SK-N-SH treated with all-trans-retinoic acid at 6 μM for 48 hours (cell line): ENCODE results near the gene MIX23.

Experiments used
- ATAC-seq: fragments of 200-7000 bp; cut with Tn5 transposase; 3 replicates; pipeline ENCODE4 v1.9.1; 2020; ENCODE audit warnings: mild to moderate bottlenecking, moderate library complexity
- ARNTL ChIP-seq: fragments of 450-650 bp; formaldehyde crosslinking; IDR thresholded peaks from 2 replicates; pipeline ENCODE4 v1.5.0; 2020; ENCODE audit warnings: low read depth, mild to moderate bottlenecking, moderate library complexity, borderline replicate concordance
- BACH2 ChIP-seq: fragments of 250-450 bp; sonication (Bioruptor Pico); IDR thresholded peaks from 2 replicates; pipeline ENCODE4 v1.9.0; 2021; ENCODE audit warnings: mild to moderate bottlenecking, borderline replicate concordance
- CSDC2 ChIP-seq: fragments of 250-450 bp; sonication (Bioruptor Pico); IDR thresholded peaks from 2 replicates; pipeline ENCODE4 v1.5.0; 2020; ENCODE audit warnings: mild to moderate bottlenecking, moderate library complexity
- ESRRG ChIP-seq: fragments of 250-450 bp; sonication (Bioruptor Pico); IDR thresholded peaks from 2 replicates; pipeline ENCODE4 v1.6.1; 2021; ENCODE audit warnings: mild to moderate bottlenecking
- GLIS3 ChIP-seq: fragments of 250-450 bp; sonication (Bioruptor Pico); IDR thresholded peaks from 2 replicates; pipeline ENCODE4 v1.5.0; 2020; ENCODE audit warnings: mild to moderate bottlenecking, moderate library complexity
- ISL1 ChIP-seq: fragments of 250-450 bp; sonication (Bioruptor Pico); IDR thresholded peaks from 2 replicates; pipeline ENCODE4 v2.1.2; 2022; ENCODE audit warnings: mild to moderate bottlenecking, moderate library complexity
- OSR1 ChIP-seq: fragments of 250-450 bp; sonication (Bioruptor Pico); IDR thresholded peaks from 2 replicates; pipeline ENCODE4 v1.8.0; 2022; ENCODE audit warnings: moderate library complexity, mild to moderate bottlenecking, inconsistent platforms
- PPARA ChIP-seq: fragments of 250-450 bp; sonication (Bioruptor Pico); IDR thresholded peaks from 2 replicates; pipeline ENCODE4 v1.5.0; 2020; ENCODE audit warnings: mild to moderate bottlenecking, borderline replicate concordance
- RARB ChIP-seq: fragments of 250-450 bp; sonication (Bioruptor Pico); IDR thresholded peaks from 2 replicates; pipeline ENCODE4 v1.8.0; 2021; ENCODE audit warnings: mild to moderate bottlenecking, moderate library complexity
- SNAI2 ChIP-seq: fragments of 250-450 bp; sonication (Bioruptor Pico); IDR thresholded peaks from 2 replicates; pipeline ENCODE4 v1.5.0; 2020; ENCODE audit warnings: mild to moderate bottlenecking, moderate library complexity
- TCF4 ChIP-seq: fragments of 250-450 bp; sonication (Bioruptor Pico); IDR thresholded peaks from 2 replicates; pipeline ENCODE4 v1.8.0; 2021; ENCODE audit warnings: mild to moderate bottlenecking, moderate library complexity, borderline replicate concordance
- TOX ChIP-seq: fragments of 250-450 bp; sonication (Bioruptor Pico); IDR thresholded peaks from 2 replicates; pipeline ENCODE4 v1.8.0; 2021; ENCODE audit warnings: mild to moderate bottlenecking, moderate library complexity, borderline replicate concordance
- ZC3H10 ChIP-seq: fragments of 250-450 bp; sonication (Bioruptor Pico); IDR thresholded peaks from 2 replicates; pipeline ENCODE4 v1.5.1; 2021; ENCODE audit warnings: mild to moderate bottlenecking, moderate library complexity
- ZFP3 ChIP-seq: fragments of 250-450 bp; sonication (Bioruptor Pico); IDR thresholded peaks from 2 replicates; pipeline ENCODE4 v1.5.0; 2020; ENCODE audit warnings: mild to moderate bottlenecking, moderate library complexity
- ZFP30 ChIP-seq: fragments of 450-650 bp; formaldehyde crosslinking; IDR thresholded peaks from 2 replicates; pipeline ENCODE4 v1.5.0; 2022; ENCODE audit warnings: mild to moderate bottlenecking, moderate library complexity
- ZNF565 ChIP-seq: fragments of 450-650 bp; formaldehyde crosslinking; conservative IDR thresholded peaks from 2 replicates; pipeline ENCODE4 v1.5.0; 2020; ENCODE audit warnings: low read depth, mild to moderate bottlenecking, moderate library complexity
- ZNF70 ChIP-seq: fragments of 450-650 bp; formaldehyde crosslinking; IDR thresholded peaks from 2 replicates; pipeline ENCODE4 v1.5.0; 2020; ENCODE audit warnings: mild to moderate bottlenecking, moderate library complexity
- ZNF8 ChIP-seq: fragments of 450-650 bp; formaldehyde crosslinking; IDR thresholded peaks from 2 replicates; pipeline ENCODE4 v1.5.0; 2020; ENCODE audit warnings: mild to moderate bottlenecking, moderate library complexity
- TF ChIP-seq, protein P1 (sequence below): fragments of 250-450 bp; sonication (Bioruptor Pico); IDR thresholded peaks from 2 replicates; pipeline ENCODE4 v1.8.0; 2020; ENCODE audit warnings: mild to moderate bottlenecking, moderate library complexity, borderline replicate concordance
- TF ChIP-seq, protein P2 (sequence below): fragments of 250-450 bp; sonication (Bioruptor Pico); IDR thresholded peaks from 2 replicates; pipeline ENCODE4 v1.5.1; 2020; ENCODE audit warnings: low read depth, mild to moderate bottlenecking, moderate library complexity
- TF ChIP-seq, protein P3 (sequence below): fragments of 250-450 bp; sonication (Bioruptor Pico); IDR thresholded peaks from 2 replicates; pipeline ENCODE4 v1.8.0; 2021; ENCODE audit warnings: low read depth, mild to moderate bottlenecking, moderate library complexity, borderline replicate concordance

The MIX23 gene

DNA sequence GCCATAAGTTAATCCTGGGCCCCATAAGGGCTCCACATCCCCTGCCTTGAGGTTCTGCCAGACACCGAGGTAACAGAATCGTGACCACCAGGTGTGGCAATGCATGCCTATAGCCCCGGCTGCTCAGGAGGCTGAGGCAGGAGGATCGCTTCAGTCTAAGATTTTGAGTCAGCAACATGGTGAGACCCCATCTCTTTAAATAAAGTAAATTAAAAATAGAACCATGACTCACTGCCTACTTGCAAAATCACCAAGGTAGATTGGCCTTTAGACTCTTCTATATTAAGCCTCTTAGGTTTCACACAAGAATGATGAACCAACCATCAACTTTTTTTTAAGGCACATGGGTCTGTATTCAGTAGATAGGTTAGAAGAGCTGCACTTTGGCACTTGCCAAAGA lies 23.2 kb upstream of the MIX23 start (continued):
- TF ChIP-seq BACH2 (CRISPR knock-in tag) (no peak), PPARA (CRISPR knock-in tag) (no peak), ZNF565 (CRISPR knock-in tag) (no peak), ZNF8 (CRISPR knock-in tag) (no peak), CSDC2 (CRISPR knock-in tag) (no peak)

DNA sequence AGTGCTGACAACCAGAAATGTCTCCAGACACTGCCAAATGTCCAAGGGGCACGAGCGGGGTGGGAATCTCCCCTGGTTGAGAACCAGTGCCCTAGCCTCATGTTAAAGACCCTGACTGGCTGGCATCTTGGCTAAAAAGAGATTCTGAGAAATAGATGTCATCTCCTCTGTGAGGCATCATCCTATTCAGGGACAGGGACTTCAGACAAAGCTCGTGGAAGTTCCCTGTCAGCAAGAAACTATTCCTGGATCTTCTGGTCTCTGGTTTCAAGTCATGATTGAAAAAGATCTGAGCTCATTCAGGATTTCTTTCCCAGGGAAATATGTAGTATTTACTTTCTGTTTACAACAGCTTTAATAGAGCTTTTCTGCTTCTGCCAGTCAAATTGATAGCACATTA lies 22.0 kb upstream of the MIX23 start:
- TF ChIP-seq ISL1 (no peak), ZNF8 (CRISPR knock-in tag) (no peak), SNAI2 (no peak), CSDC2 (CRISPR knock-in tag) (no peak), ESRRG (no peak), PPARA (CRISPR knock-in tag) (no peak), ZFP30 (CRISPR knock-in tag) (no peak), TOX (CRISPR knock-in tag) (no peak), TCF4 (CRISPR knock-in tag) (no peak), ARNTL (CRISPR knock-in tag) (no peak), RARB (no peak)
- TF ChIP-seq, protein P1, sequence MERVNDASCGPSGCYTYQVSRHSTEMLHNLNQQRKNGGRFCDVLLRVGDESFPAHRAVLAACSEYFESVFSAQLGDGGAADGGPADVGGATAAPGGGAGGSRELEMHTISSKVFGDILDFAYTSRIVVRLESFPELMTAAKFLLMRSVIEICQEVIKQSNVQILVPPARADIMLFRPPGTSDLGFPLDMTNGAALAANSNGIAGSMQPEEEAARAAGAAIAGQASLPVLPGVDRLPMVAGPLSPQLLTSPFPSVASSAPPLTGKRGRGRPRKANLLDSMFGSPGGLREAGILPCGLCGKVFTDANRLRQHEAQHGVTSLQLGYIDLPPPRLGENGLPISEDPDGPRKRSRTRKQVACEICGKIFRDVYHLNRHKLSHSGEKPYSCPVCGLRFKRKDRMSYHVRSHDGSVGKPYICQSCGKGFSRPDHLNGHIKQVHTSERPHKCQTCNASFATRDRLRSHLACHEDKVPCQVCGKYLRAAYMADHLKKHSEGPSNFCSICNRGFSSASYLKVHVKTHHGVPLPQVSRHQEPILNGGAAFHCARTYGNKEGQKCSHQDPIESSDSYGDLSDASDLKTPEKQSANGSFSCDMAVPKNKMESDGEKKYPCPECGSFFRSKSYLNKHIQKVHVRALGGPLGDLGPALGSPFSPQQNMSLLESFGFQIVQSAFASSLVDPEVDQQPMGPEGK (CRISPR knock-in tag) = no peak
- TF ChIP-seq, protein P2, sequence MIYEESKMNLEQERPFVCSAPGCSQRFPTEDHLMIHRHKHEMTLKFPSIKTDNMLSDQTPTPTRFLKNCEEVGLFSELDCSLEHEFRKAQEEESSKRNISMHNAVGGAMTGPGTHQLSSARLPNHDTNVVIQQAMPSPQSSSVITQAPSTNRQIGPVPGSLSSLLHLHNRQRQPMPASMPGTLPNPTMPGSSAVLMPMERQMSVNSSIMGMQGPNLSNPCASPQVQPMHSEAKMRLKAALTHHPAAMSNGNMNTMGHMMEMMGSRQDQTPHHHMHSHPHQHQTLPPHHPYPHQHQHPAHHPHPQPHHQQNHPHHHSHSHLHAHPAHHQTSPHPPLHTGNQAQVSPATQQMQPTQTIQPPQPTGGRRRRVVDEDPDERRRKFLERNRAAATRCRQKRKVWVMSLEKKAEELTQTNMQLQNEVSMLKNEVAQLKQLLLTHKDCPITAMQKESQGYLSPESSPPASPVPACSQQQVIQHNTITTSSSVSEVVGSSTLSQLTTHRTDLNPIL = no peak
- ATAC-seq = no peak

DNA sequence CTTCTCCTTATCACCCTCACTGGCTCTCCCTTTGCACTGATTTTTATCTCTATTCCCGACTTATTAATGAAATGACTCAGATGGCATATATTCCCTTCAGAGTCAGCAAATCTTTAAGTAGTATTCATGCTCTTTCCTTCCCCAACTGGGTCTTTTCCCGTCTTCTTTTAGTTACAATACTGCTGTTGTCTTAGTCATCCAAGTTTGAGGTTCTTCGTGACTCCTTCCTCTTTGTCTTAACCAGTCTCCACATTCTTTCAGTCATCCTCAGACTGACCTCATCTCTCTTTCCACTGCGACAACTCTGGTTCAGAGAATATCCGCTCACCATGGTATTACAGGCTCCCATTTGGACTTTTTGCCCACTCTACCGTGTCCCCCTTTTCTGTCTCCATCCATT lies 20.5 kb upstream of the MIX23 start:
- ATAC-seq = no peak; the same call in 1 of the 3 replicates
- no peak for TF ChIP-seq PPARA (CRISPR knock-in tag)

DNA sequence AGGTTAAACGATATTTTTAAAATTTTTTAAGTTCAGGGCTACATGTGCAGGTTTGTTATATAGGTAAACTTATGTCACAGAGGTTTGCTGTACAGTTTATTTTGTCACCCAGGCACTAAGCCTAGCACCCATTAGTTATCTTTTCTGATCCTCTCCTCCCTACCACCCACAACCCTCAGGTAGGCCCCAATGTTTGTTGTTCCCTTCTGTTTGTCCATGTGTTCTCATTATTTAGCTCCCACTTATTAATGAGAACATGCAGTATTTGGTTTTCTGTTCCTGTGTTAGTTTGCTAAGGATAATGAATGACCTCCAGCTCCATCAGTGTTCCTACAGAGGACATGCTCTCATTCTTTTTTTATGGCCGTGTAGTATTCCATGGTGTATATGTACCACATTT lies 15.9 kb upstream of the MIX23 start:
- no peak for ATAC-seq
- TF ChIP-seq ESRRG (no peak), CSDC2 (CRISPR knock-in tag) (no peak)
- TF ChIP-seq, protein P2 = no peak

DNA sequence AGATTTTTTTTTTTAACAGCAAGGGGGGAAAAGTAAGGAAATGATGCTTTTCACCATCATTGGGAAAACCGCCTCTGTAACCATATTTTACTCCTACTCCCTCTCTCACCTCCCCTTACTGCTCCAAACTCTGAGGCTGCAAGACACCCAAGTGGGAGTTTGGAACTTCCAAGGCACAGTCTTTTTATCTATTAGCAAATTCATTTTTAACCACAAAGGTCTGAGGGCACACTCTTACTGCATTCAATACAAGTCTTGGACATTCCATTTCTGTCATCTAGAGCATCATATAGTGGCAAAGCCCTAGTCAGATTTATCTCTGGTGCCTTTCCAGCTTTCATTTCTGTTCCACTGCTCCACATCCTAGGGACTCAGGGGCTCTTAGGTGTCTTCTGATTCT lies 14.2 kb upstream of the MIX23 start:
- no peak for TF ChIP-seq GLIS3
- TF ChIP-seq, protein P2 = no peak
- TF ChIP-seq OSR1 (CRISPR knock-in tag) = no peak
- TF ChIP-seq TCF4 (CRISPR knock-in tag) = no peak
- TF ChIP-seq, protein P1 (CRISPR knock-in tag) = no peak
- TF ChIP-seq ZNF565 (CRISPR knock-in tag) = no peak
- no peak for TF ChIP-seq PPARA (CRISPR knock-in tag)
- TF ChIP-seq ESRRG = no peak
- TF ChIP-seq RARB = no peak
- TF ChIP-seq, protein P3, sequence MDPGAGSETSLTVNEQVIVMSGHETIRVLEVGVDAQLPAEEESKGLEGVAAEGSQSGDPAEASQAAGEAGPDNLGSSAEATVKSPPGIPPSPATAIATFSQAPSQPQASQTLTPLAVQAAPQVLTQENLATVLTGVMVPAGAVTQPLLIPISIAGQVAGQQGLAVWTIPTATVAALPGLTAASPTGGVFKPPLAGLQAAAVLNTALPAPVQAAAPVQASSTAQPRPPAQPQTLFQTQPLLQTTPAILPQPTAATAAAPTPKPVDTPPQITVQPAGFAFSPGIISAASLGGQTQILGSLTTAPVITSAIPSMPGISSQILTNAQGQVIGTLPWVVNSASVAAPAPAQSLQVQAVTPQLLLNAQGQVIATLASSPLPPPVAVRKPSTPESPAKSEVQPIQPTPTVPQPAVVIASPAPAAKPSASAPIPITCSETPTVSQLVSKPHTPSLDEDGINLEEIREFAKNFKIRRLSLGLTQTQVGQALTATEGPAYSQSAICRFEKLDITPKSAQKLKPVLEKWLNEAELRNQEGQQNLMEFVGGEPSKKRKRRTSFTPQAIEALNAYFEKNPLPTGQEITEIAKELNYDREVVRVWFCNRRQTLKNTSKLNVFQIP (CRISPR knock-in tag) = no peak
- no peak for TF ChIP-seq ZFP30 (CRISPR knock-in tag)
- TF ChIP-seq BACH2 (CRISPR knock-in tag) = no peak
- TF ChIP-seq TOX (CRISPR knock-in tag) = no peak
- no peak for TF ChIP-seq ARNTL (CRISPR knock-in tag)
- TF ChIP-seq ZNF8 (CRISPR knock-in tag) = no peak
- TF ChIP-seq ZC3H10 = no peak
- TF ChIP-seq SNAI2 = no peak
- no peak for TF ChIP-seq ISL1
- no peak for TF ChIP-seq ZFP3 (CRISPR knock-in tag)
- TF ChIP-seq ZNF70 (CRISPR knock-in tag) = no peak
- ATAC-seq = no peak
